HFF-Myc (cell line): ENCODE results near the gene RYR2.

ENCODE experiments used
- DNase-seq: peaks from one replicate; pipeline ENCODE4 v3.0.0-alpha.2; 2011; ENCODE audit warnings: low read depth; ENCODE audit errors: extremely low read depth
- H3K4me3 ChIP-seq: replicated peaks from 2 replicates; pipeline ENCODE4 v1.5.1; 2011; ENCODE audit warnings: low read depth, mild to moderate bottlenecking, control low read depth, low read length
- CTCF ChIP-seq: IDR thresholded peaks from 2 replicates; pipeline ENCODE4 v1.5.1; 2012; ENCODE audit warnings: mild to moderate bottlenecking, low read depth, low read length, control low read depth; ENCODE audit errors: missing control alignments

RYR2 gene

GRCh38 chr1:237791592-237791991 is 749.6 kb downstream of the RYR2 start:
- no peak for DNase-seq
- H3K4me3 ChIP-seq, result no peak overlapping the region
- no peak for TF ChIP-seq CTCF

DNA sequence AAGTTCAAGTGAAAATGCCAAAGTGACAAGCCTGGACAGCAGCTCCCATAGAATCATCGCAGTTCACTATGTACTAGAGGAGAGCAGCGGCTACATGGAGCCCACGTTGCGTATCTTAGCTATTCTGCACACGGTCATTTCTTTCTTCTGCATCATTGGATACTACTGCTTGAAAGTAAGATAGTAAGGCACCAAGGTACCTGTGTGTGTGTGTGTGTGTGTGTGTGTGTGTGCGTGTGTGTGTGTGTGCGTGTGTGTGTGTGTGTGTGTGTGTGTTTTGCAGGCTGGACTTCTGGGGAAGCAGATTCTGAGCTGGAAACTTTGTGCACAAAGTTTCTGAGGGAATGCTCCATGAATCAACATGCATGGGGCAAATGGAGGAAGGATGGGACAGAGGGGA is 750.2 kb downstream of the RYR2 start:
- H3K4me3 ChIP-seq, result no peak overlapping the region
- DNase-seq, result no peak
- no peak for TF ChIP-seq CTCF

DNA sequence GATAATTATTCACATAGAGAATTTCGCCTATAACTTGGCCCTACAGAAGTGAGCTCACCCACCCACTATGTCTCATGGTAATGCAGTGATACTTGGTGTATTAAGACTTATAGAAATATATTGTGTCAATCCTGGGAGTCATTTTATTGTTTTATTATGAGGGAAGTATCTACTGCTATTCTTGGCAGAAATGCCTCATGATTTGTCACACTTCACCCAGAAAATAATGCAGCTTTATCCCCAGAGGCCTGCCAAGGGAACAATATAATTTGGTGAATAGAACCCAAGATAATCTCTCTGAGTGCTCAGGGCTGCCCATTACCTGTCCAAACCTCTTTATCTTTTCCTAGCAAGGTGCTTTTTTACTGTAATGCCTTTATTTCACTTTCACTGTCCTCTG is 750.7 kb downstream of the RYR2 start:
- no peak for DNase-seq
- H3K4me3 ChIP-seq, result no peak overlapping the region
- no peak for TF ChIP-seq CTCF

DNA sequence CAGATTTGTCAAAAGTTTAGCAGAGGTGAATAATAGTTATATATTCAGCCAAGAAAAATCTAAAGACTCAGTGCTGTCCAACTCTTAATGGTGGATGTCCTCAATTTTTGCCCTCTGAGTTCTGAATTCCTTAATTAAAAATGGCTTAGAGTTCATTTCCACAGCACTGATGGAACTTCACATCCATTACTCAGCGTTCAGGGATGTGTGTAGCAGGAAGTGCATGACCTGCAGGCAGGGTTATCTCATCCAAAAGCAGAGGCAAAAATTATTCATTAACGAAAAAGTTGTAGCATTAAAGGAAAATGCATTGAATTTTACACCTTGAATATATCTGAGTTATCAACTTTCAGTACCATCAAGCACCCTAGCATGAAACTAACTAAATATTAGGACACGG is 752.1 kb downstream of the RYR2 start:
- no peak for TF ChIP-seq CTCF
- no peak for DNase-seq
- no peak overlapping the region for H3K4me3 ChIP-seq

GRCh38 chr1:237795558-237795957 is 753.6 kb downstream of the RYR2 start:
- no peak for DNase-seq
- TF ChIP-seq CTCF, result no peak
- no peak overlapping the region for H3K4me3 ChIP-seq

- no peak for TF ChIP-seq CTCF
- no peak for DNase-seq
- H3K4me3 ChIP-seq, result no peak overlapping the region
Measured at GRCh38 chr1:237799762-237800474, 757.9 kb downstream of the RYR2 start.

- DNase-seq, result no peak
- H3K4me3 ChIP-seq, result no peak overlapping the region
- TF ChIP-seq CTCF, result no peak
Measured at GRCh38 chr1:237804516-237804915, 762.5 kb downstream of the RYR2 start.
